ENCODE data around the gene CFAP107.

The CFAP107 gene

DNA sequence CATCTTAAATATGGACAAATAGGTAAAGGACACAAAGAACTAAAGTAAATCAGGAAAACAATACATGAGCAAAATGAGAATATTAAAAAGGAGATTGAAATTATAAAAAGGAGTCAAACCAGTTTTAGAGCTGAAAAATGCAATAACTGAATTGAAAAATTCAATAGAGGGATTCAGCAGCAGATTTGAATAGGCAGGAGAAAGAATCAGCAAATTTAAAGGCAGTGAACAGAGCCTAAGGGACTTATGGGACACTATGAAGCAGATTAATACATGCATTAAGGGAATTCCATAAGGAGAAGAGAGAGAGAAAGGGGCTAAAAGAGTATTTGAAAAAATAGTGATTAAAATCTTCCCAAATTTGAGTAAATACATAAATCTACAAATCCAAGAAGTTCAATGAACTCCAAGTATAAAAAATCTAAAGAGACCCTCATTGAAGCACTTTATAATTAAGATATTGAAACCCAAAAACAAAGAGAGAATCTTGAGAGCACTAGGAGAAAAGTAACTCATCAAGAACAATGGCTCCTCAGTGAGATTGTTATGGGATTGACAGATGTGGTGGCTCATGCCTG is 2.9 kb downstream of the CFAP107 start:
- Histone ChIP-seq H3K27ac (ENCODE audit: poor library complexity, severe bottlenecking) (no peak overlapping the region), H3K4me3 (ENCODE audit: severe bottlenecking) (no peak overlapping the region), H3K4me1 (ENCODE audit: insufficient read depth, poor library complexity, severe bottlenecking) (no peaks in the 10 kb centered on the region), H3K36me3 (ENCODE audit: low read depth) (no peaks in the 10 kb centered on the region), H3K9me3 (ENCODE audit: severe bottlenecking) (no peaks in the 10 kb centered on the region), H3K27me3 (ENCODE audit: insufficient read depth, poor library complexity, severe bottlenecking) (peaks cover 12% of the 10 kb centered on the region)
- DNase-seq (ENCODE audit: low spot score) (no peak), ATAC-seq (ENCODE audit: low read depth) (no peak)
- TF ChIP-seq, protein P1, sequence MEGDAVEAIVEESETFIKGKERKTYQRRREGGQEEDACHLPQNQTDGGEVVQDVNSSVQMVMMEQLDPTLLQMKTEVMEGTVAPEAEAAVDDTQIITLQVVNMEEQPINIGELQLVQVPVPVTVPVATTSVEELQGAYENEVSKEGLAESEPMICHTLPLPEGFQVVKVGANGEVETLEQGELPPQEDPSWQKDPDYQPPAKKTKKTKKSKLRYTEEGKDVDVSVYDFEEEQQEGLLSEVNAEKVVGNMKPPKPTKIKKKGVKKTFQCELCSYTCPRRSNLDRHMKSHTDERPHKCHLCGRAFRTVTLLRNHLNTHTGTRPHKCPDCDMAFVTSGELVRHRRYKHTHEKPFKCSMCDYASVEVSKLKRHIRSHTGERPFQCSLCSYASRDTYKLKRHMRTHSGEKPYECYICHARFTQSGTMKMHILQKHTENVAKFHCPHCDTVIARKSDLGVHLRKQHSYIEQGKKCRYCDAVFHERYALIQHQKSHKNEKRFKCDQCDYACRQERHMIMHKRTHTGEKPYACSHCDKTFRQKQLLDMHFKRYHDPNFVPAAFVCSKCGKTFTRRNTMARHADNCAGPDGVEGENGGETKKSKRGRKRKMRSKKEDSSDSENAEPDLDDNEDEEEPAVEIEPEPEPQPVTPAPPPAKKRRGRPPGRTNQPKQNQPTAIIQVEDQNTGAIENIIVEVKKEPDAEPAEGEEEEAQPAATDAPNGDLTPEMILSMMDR (IDR thresholded peaks at IDR 0.05; ENCODE audit: poor library complexity, severe bottlenecking), result no peak

DNA sequence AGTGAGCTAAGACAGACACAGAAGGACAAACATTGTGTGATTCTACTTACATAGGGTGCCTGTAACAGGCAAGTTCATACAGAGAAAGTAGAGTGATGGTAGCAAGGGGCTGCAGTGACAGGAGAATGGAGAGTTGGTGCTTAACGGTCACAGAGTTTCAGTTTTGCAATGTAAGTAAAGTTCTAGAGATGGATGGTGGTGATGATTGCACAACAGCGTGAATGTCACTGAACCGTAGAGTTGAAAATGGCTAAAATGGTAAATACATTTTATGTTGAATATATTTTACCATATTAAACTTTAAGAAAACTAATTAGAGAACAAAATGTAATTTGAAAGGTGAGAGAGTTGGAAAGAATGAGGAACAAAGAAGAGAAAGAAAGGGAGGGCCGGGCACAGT is 8.7 kb downstream of the CFAP107 start:
- TF ChIP-seq, protein P1 (IDR thresholded peaks at IDR 0.05; ENCODE audit: poor library complexity, severe bottlenecking), result no peak
- Histone ChIP-seq H3K36me3 (ENCODE audit: low read depth) (no peaks in the 10 kb centered on the region), H3K4me1 (ENCODE audit: insufficient read depth, poor library complexity, severe bottlenecking) (no peaks in the 10 kb centered on the region), H3K27ac (ENCODE audit: poor library complexity, severe bottlenecking) (no peak overlapping the region), H3K9me3 (ENCODE audit: severe bottlenecking) (no peaks in the 10 kb centered on the region), H3K4me3 (ENCODE audit: severe bottlenecking) (no peak overlapping the region), H3K27me3 (ENCODE audit: insufficient read depth, poor library complexity, severe bottlenecking) (peaks cover 21% of the 10 kb centered on the region)
- no peak for DNase-seq (ENCODE audit: low spot score)
- no peak for ATAC-seq (ENCODE audit: low read depth)

GRCh38 chr1:12756273-12756672 is 10.3 kb downstream of the CFAP107 start:
- ATAC-seq (ENCODE audit: low read depth) (no peak), DNase-seq (ENCODE audit: low spot score) (no peak)
- TF ChIP-seq, protein P1 (IDR thresholded peaks at IDR 0.05; ENCODE audit: poor library complexity, severe bottlenecking), result no peak
- Histone ChIP-seq H3K27me3 (ENCODE audit: insufficient read depth, poor library complexity, severe bottlenecking) (peaks cover 21% of the 10 kb centered on the region), H3K4me3 (ENCODE audit: severe bottlenecking) (no peak overlapping the region), H3K4me1 (ENCODE audit: insufficient read depth, poor library complexity, severe bottlenecking) (no peaks in the 10 kb centered on the region), H3K27ac (ENCODE audit: poor library complexity, severe bottlenecking) (no peak overlapping the region), H3K36me3 (ENCODE audit: low read depth) (no peaks in the 10 kb centered on the region), H3K9me3 (ENCODE audit: severe bottlenecking) (no peaks in the 10 kb centered on the region)

- no peaks in the 10 kb centered on the region for H3K9me3 ChIP-seq (ENCODE audit: severe bottlenecking)
- H3K36me3 ChIP-seq (ENCODE audit: low read depth), result no peaks in the 10 kb centered on the region
- ATAC-seq (ENCODE audit: low read depth) (no peak), DNase-seq (ENCODE audit: low spot score) (no peak)
- no peak overlapping the region for H3K4me3 ChIP-seq (ENCODE audit: severe bottlenecking)
- TF ChIP-seq, protein P1 (IDR thresholded peaks at IDR 0.05; ENCODE audit: poor library complexity, severe bottlenecking), result no peak
- no peak overlapping the region for H3K27ac ChIP-seq (ENCODE audit: poor library complexity, severe bottlenecking)
- peaks cover 21% of the 10 kb centered on the region for H3K27me3 ChIP-seq (ENCODE audit: insufficient read depth, poor library complexity, severe bottlenecking)
- no peaks in the 10 kb centered on the region for H3K4me1 ChIP-seq (ENCODE audit: insufficient read depth, poor library complexity, severe bottlenecking)
Measured at GRCh38 chr1:12756768-12757413, 10.9 kb downstream of the CFAP107 start.

- Histone ChIP-seq H3K4me3 (ENCODE audit: severe bottlenecking) (no peak overlapping the region), H3K36me3 (ENCODE audit: low read depth) (no peaks in the 10 kb centered on the region), H3K27me3 (ENCODE audit: insufficient read depth, poor library complexity, severe bottlenecking) (peaks cover 18% of the 10 kb centered on the region), H3K4me1 (ENCODE audit: insufficient read depth, poor library complexity, severe bottlenecking) (no peaks in the 10 kb centered on the region), H3K27ac (ENCODE audit: poor library complexity, severe bottlenecking) (no peak overlapping the region), H3K9me3 (ENCODE audit: severe bottlenecking) (no peaks in the 10 kb centered on the region)
- TF ChIP-seq, protein P1 (IDR thresholded peaks at IDR 0.05; ENCODE audit: poor library complexity, severe bottlenecking), result no peak
- ATAC-seq (ENCODE audit: low read depth), result no peak
- DNase-seq (ENCODE audit: low spot score), result no peak
Measured at GRCh38 chr1:12757836-12758235, 11.8 kb downstream of the CFAP107 start.
